NCI-H774 (cell line): ENCODE results near the gene LOXL4.
A peak's percentile ranks its signal among the peaks of the same experiment; 100 is the strongest.

ENCODE experiments used
- DNase-seq: peaks from one replicate; lab custom pipeline; 2025; lab: John Stamatoyannopoulos, UW

The LOXL4 gene

DNA sequence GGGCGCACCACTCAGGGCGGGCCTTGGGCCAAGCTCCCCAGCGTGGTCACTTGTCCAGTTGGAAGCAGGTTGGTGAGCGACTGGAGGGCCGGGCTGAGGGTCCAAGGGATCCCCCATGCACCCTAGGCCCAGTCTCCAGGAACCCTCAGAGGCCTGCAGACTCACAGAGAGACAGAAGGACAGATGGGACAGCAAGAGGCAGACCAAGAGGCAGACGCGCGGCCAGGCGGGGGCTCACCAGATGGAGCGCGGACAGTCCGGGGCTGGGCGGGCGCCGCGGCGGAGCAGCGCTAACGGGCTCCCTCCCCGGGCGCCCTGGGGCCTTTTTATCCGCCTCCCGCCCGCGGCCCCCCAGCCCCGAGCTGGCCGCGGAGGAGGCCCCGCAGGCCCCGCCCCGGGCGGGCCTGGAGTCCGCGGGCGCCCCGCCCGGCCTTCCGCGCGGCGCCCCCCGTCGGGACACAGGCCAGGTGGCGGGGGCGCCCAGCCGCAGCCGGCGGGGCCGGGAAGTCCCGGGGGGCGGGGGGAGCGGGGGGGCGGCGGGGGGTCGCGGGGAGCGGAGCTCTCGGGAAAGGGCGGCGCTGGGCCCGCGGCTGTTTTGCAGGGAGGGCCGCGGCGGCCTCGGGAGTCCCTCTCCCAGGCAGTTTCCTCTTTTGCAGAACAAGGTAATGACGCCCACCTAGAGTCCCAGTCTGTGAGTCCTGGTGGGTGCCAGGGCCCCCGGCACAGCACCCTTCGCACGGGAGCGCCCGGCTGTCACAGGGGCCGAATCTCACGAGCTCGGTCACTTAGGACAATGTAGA lies at the start of gene LOXL4:
LOXL4 (minus strand) TSS at position 301 of the 800 bp plus-strand sequence. CDS start 5,175 bp downstream, outside the sequence.
- peak; percentile 8 for DNase-seq

DNA sequence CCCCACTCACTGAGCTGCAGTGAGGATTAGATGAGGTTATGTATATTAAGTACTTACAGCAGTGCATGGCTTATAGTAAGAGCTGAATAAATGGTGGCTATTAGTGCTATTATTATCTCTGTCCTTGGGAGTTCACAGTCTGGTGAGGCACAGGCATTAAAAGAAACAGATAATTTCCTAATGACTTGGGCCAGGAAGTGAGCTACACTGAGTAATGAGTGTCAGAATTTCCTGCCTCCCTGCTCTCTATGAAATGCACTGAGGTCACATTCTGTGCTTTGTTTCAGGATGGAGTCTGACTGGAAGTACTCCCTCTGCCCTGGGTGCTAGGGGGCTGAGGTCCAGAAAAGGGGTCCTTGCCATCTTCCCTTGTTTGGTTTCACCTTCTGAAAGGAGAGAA lies 48.7 kb upstream of the LOXL4 start:
- no peak for DNase-seq

DNA sequence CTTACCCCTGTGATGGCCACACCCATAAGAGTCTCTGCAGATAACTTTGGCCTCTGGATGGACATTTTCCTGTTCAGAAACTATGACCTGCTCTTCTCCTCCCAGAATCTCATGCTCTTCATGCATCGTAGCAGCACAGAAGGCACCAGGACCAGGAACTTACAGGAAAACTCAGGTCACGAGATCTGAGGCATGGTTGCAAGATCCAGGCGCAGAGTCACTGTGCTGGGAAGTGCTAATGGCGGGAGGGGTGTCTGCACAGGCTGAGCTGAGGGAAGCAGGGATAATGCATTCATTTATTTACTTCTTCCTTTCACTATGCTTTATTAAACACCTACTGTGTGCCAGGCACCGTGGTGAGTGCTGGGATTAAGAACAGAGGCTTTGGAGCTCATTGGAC lies 48.2 kb upstream of the LOXL4 start:
- no peak for DNase-seq

DNA sequence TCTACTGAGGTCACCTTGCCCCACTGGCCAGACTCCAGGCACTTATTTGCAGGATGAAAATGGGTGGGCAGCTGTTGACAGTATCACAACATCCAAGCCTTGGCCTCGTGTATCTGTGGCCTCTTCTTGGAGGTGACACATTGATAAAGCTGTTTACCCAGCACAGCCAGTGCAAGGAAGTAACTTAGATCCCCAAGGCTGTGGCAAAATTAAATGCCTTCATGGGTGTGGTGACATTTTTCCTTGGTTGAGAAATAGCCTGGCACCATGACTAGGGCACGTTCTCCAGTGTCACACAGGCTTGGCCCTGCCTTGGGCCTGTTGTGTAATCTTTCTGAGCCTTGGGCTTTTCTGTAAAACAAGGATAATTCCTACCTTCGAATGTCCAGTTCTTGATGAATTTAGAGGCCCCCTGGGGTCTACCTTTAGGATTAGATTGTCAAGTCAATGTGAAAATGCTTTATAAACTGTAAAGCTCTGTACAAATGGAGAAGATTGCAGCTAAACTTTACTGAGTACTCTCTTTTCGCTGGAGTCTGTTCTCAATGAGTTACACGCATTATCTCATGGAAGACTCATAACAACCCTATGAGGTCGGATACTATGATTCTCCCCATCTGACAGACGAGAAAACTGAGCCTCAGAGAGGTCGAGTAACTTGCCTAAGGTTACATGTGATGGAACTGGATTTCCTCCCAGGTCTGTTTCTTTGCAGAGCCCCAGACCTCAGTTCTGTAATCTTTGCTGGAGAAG lies 46.7 kb upstream of the LOXL4 start:
- no peak for DNase-seq

DNA sequence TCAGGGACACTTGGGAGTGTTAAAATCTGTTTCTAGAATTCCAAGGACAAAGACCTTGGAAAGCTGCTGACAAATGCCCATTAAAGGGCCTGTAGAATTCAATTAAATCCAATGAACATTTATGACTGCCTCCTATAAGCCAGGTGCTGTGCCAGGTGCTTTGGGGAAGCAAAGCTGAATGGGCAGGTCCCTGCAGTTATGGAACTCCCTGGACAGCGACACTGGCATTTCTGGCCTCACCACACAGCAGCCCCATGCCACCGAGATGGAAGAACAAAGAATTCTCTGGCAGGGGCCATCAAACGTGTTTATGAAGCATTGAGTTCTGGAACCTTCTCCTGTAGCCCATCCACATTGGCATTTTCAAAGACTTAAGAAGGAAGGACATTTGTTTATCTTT lies 45.6 kb upstream of the LOXL4 start:
- DNase-seq: no peak

DNA sequence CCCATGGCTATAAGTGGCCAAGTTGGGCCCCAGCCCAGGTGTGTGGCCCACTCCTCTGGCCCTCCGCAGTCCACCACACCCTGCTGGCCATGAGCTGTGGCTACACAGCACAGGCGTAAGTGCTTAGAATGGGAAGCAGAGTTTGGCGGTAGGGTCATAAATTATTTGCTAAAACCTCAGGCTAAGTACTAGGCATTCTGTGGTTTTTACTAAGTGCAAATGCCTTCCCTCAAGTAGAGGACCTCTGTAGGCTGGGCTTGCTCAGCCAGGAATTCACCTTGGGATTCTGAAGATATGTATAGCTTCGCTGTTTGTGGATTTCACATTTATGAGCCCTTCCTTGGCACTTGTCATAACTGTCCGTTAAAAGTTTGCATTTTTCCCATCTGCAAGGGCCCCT lies 44.8 kb upstream of the LOXL4 start:
- DNase-seq: no peak

DNA sequence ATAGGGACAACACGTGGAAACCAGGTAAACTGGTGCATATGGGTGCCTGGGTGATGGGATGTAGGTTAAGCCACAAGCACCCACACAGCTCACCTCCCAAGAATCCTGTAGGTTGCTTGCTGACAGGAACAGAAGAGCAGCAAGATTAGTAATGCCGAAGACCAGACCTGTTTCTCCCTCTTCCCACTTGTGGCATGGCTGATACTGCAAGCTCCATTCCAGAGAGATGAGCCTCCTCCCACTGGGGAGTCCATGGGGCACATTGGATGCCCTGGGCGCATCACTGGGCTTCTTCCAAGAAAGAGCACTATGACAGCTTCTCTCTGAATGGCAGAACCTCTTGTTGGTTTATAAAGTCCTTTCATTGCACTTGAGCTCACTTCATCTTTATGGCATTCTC lies 44.4 kb upstream of the LOXL4 start:
- no peak for DNase-seq

DNA sequence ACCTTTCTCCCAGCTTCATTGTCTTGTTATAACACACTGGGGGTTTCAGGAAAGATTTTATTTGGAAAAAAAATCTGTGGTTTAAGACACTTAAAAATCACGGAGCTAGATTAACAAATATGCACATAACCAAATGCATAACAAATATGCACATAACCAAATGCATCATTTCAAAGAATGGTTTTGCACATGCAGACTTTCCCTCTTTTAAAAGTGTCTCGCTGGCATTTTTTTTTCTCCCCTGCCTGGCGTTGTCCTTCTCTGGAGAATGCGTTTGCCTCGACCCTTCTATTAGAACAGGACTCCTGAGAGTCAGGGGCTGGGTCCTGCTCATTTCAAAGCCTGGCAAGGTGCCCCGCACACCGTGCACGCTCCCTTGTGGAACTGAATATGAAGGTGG lies 42.7 kb upstream of the LOXL4 start:
- no peak for DNase-seq

DNA sequence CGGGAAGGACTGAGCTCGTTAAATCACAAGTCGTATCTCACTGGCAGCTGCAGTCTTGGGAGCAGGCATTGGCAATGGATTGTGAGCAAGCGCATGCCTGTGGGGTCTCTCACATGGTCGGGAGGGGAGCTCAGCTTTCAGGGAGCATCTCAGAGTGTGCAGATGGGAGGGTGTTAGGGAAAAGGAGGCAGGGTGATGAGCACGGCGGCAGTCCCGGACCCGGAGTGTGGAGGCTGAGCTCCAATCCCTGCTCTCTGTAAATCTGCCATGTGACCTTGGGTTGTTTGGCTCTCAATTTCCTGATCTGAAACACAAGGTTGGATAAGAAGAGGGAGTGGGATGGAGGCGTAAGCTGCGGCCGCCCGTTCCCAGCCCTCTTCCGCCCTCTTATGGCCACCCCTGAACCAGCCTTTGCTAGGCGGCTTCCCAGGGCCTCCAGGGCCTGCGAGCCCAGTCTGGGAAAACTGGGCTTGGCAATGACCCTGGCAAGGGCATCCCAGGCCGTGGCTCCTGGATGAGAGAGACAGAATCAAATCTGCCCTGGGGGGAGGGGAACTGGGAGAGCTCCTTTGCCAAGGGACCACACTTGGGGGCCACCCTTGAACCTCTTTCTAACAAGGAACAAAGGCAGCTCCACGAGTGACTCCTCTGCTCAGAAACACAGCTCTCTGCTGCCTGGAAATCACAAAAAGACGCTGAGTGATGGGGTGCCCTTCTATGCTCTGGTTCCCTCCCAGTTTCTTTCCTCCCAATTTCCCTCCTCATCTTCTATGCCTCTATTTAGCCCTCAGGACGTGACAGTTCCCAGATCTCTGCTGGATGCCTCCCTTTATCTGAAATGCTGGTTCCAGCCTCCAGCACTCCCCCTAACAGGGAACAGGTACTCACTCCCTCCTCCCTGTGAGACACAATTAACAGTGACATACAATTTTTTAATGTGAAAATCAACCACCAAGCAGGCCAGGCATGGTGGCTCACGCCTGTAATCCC lies 41.7 kb upstream of the LOXL4 start:
- DNase-seq: peak; percentile 14

DNA sequence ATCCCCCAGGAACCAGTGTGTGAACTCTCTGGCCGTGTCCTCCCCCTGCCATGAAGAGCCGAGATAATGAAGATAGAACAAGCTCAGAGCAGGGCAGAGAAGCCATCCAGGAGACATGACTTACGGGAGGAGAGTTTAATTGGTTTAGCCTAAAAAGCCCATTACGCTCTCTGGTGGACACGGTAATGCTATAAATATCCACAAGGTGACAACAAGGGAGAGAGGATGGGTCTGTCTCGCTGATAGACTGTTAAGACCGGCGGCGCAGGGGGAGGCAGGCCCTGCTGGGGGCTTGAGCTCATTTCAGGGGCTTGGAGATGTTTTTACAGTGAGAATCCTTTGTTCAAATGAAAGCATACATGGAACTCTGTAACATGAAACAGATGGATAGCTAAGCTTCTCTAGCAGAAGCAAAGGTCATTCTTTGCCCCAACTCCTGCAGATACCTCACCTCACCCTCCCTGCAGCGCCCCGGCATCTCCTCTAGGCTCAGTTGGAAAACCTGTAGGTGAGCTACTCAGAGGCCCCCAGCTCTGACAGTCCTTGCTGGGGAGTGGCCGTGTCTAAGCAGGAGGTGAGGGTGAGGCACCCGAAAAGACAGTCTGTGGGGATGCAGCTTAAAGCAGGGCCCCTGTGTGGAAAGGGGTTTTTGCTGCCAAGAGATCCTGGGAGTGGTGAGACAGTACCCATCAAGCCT lies 40.8 kb upstream of the LOXL4 start:
- DNase-seq: no peak

DNA sequence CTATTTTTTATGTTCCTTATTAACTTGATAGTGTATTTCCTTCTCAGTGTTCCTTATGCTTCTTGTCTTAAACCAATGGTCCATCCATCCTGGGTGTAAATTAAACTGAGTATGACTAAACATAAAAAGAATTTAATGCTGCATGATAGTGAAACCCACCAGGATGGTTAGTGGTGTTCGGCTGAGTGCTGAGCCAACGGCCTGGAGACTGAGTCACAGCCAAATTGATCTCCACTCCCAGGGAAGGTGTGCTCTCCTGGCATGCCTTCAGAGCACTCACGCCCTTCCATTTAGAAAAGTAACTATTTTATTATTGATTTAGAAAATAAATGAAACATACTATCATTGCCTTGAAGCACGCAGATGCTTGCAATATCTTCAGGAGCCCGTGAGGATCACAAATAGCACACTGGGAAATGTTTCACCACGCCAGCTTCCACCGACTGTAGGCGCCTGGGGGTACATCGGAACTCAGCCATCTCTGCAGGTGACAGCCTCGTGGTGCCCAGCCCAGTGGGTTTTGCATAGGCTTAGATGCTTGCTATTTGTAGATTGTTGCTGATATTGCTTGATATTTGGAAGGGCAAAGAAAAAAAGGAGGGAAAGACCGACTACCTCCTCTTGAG lies 40.0 kb upstream of the LOXL4 start:
- DNase-seq: no peak

DNA sequence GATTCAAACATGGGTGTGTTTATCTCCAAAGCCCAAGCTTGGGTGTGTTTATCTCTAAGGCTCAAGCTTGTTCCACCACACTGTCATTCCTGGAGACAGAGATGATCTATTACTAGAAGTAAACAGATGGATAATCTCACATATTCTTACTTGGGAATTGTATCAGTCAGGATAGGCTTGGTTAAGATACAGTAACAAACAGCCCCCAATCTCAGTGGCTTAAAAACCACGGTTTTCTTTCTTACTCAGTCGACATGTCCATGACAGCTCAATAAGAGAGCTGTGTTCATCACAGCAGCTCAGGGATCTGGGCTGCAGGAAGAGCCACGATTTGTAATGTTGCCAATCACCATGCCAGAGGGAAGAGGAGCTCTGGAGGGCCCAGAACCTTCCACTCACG lies 38.5 kb upstream of the LOXL4 start:
- no peak for DNase-seq

DNA sequence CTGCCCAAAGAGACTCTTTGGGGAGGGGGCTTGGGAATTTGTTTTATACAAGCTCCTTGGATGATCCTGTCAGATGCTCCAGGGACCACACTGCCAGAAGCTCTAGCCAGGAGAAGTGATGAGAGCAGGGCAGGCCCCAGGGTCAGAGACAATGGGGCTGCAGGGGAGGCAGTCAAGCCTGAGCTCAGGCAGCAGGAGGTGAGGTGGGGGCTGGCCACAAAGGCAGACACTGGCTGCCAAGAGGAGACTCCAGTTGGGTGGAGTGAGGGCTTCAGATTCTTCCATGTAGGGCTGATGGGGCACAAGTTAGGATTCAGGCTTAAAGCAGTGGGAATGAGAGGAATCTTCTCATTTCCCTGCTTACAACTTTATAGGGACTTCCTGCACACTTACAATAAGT lies 35.6 kb upstream of the LOXL4 start:
- DNase-seq: no peak

DNA sequence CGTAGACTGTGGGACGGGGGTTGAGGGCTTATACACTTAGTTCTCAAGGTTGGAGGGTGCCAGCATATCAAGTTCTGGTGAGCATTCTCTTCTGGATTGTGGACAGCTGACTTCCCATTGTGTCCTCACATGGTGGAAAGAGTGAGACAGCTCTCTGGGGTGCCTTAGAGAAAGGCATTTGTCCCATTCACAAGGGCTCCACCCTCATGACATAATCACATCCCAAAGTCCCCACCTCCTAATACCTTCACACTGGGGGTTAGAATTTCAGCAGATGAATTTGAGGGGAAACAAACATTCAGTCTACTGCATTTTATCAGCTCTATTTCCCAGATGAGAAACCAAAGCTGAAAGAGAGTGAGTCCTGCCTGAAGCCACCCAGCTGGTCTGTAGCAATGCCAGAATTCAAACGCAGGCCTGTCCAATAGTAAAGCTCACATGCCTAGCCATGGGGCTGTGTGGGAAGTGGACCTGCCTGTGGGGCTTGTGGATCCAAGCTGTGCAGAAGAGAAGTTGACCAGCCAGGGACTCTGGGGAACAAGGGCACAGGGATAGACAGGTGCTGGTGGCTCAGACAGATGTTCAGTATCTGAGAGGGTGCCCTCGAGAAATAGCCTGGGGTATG lies 34.9 kb upstream of the LOXL4 start:
- DNase-seq: no peak

DNA sequence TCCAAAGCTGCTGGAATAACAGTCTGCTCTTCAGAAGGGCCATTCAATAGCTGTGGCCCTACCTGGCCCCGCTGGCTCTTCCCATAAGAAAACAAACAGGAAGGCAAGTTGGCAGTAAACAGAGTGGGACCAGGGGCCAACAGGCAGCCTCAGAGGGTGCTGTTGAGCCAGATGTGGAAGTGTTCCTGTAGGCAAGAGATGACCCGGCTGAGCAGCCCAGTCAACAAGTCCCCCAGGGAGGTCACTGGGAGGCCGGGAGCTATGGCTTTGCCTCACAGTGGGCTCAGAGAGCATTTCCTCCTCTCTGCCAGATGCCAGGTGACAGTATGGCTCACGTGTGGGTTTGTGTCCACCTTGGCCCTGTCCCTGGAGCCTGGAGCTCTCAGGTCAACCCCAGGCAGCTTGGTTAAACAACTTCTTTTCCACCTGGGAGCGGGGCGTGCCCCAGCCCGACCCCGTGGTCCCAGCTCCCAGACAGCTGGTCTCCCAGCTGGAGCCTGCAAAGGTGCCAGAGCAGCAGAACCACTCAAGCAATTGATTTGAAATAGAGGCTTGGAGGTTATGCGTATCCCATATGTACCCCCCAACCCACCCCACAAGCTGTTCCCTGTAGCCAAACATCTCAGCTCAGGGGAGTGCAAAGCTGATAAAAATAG lies 33.8 kb upstream of the LOXL4 start:
- no peak for DNase-seq

DNA sequence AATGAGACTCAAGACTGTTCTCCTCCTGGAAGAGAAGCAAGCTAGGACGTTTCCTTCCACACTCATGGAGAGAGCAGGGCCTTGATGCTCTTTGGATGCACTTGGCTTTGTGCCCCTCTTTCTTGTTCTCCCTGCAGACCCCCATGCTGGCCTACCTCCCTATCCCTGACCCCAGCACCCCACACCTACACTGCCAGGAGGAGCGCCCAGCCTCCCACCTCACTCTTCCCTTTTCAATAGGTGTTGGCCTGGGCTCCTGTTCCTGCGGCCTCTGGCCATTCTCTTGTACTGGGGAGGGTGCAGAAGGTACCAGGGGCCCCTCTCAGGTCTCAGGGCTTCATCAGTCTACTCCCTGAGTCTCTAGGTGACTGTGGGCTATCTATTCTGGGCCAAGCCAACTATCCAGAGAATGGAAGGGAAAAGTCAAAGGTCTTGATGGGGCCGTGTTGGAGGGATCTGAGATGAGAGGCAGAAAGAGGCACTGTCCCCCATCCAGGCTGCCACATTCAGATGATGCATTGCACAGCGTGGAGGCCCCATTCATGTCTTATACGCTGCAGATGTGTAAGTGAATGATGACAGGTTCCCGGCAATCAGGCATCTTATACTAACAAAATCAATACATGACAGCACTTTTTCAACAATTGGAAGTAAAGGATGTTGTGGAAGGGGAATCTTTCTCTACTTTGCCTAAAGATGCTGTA lies 32.7 kb upstream of the LOXL4 start:
- DNase-seq: no peak

DNA sequence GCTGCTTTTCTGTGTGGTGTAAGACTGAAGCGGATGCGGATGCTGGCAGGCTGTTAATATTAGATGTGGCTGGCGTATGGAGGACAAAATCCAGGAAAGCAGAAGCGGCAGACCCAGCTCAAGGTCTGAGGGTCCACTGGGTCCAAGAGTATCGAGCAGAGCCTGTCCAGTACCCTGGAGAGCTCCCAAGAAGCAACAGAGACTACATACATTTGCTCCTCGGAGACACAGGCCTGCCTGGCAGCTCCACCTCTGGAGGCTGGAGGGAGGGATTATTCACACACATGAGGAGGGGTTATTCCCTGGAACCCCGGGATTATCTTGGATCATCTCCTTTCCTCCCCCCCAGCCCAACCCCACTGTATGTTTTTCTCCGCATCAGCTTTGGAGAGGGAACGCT lies 31.3 kb upstream of the LOXL4 start:
- no peak for DNase-seq

DNA sequence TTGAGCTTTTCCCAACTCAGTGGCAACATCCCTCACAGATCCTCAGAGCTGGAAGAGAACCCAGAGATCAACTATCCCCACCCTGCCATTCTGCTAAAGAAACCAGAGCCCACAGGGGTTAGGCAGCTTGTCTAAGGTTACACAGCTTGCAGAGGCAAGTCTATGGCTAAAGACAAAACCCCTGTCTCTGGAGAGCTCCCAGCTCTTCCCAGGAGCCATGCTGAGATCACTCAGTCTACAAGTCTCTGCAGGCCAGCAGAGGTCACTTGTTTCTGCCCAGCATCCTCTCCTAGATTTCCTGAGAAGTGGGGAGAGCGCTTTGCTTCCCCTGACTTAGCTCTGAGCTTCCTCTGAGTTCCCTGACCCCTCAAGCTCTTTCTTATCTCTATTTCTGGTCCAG lies 28.5 kb upstream of the LOXL4 start:
- DNase-seq: no peak

DNA sequence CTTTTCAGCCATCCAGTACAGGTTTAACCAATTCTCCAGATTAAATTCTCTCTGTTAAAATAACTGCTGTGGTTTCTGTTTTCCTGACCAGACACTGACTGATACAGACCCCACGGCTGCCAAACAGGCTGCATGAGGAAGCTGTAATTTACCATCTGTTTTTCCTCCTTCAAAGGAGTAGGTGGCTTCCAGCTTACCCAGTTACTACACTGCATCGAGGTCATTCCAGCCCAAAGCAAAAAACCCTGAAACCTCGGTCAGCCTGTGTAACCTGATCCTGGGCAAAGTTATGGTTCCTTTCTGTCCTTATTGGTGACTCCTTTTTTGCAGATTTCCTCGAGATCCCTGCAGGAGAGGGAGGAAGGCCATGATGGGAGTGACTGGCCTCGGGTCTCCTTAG lies 27.9 kb upstream of the LOXL4 start:
- DNase-seq: no peak

DNA sequence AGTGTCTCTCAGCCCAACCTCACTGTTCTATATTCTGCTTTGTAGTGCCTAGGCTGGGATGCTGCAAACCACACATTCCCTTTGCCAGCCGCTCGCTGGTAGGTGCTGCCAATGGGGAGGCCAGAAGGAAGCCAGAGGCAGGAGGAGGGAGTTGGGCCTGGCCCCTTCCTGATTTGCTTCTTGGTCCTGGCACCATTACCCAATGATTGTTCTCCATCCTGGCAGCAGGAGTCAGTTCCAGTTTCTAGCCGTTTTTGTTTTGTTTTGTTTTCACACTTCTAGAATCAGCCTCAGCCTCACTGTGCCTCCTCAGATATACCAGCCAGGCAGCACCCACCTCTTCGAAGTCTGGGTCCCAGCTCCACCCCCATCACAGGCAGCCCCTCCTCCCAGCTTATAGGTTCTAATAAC lies 27.4 kb upstream of the LOXL4 start:
- DNase-seq: no peak
